K562 (cell line): Measurements from ENCODE around the gene BST1. TPM values are rescaled to one million over a fixed set of nuclear protein-coding genes. Genes with fewer than 3 reads are reported as not detected.

Source experiments
- ATAC-seq: fragments of 200-7000 bp; cut with Tn5 transposase; 3 replicates; pipeline ENCODE4 v1.9.1; 2020; ENCODE audit warnings: moderate library complexity
- BruUV-seq: library from RNA; stranded (reverse); fragments of 400-500 nt; replicated peaks from 2 replicates; lab custom pipeline; 2021; lab: Mats Ljungman, UMichigan
- CTCF ChIA-PET: fragments of 300-600 bp; formaldehyde crosslinking; extraction: SDS; loops from one replicate; lab custom pipeline; 2021; ENCODE audit warnings: low intra/inter-chr PET ratio; lab: Yijun Ruan, JAX
- POLR2A ChIA-PET: fragments of 300-600, 350-650 bp; sonication (Branson Sonifier 250); formaldehyde crosslinking; extraction: SDS; loops from one replicate; lab custom pipeline; 2021; ENCODE audit warnings: antibody characterized with exemption, inconsistent platforms; lab: Yijun Ruan, JAX
- DNase-seq, 4 experiments: peaks; one replicate each; pipeline versions ENCODE4 v3.0.0 to v3.0.0-alpha.2; 2011 to 2018; ENCODE audit warnings: low spot score in 3 of 4, mixed read lengths in 3 of 4; ENCODE audit errors: extremely low read depth in 1 of 4
- FAIRE-seq: peaks from 2 replicates; lab custom pipeline; 2011; peaks lifted over from hg19 to GRCh38; lab: Jason Lieb, UNC
- H2AFZ ChIP-seq: 2 replicates; pipeline ENCODE4 v1.6.0; 2011; ENCODE audit warnings: low read depth, low read length, control low read depth, inconsistent platforms
- H3K27ac ChIP-seq: fragments of 200-600 bp; 3 replicates; pipeline ENCODE4 v1.8.0; 2011; ENCODE audit warnings: low read depth, mild to moderate bottlenecking, control low read depth, inconsistent platforms, low read length, moderate library complexity, mixed read lengths; ENCODE audit errors: extremely low read depth
- H3K27me3 ChIP-seq, 2 experiments: fragments of 300-600 bp in 1 of 2; 2 replicates in 1 of 2; 3 replicates in 1 of 2; pipeline versions ENCODE4 v1.6.0 to v1.8.0; 2011; ENCODE audit warnings: inconsistent platforms in 2 of 2, low read length in 2 of 2, mild to moderate bottlenecking in 1 of 2, mixed read lengths in 1 of 2, moderate library complexity in 1 of 2; ENCODE audit not compliant: control insufficient read depth in 2 of 2, insufficient read depth in 2 of 2
- H3K36me3 ChIP-seq: fragments of 300-600 bp; 3 replicates; pipeline ENCODE4 v1.8.0; 2011; ENCODE audit warnings: mild to moderate bottlenecking, low read length, inconsistent platforms; ENCODE audit not compliant: control insufficient read depth, insufficient read depth
- H3K4me1 ChIP-seq, 2 experiments: fragments of 200-600 bp in 1 of 2; replicated peaks in 1 of 2; 2 replicates in 1 of 2; 3 replicates in 1 of 2; pipeline versions ENCODE4 v1.5.1 to v1.8.0; 2011; ENCODE audit warnings: inconsistent platforms in 2 of 2, low read length in 2 of 2, mild to moderate bottlenecking in 1 of 2, mixed read lengths in 1 of 2, moderate library complexity in 1 of 2; ENCODE audit not compliant: control insufficient read depth in 2 of 2, insufficient read depth in 2 of 2
- H3K4me2 ChIP-seq: 2 replicates; pipeline ENCODE4 v1.6.1; 2011; ENCODE audit warnings: low read length, control low read depth, inconsistent platforms, mixed read lengths; ENCODE audit not compliant: insufficient read depth
- H3K4me3 ChIP-seq: fragments of 200-600 bp; sonication (generic), shearing (Covaris generic); 2 replicates; pipeline ENCODE4 v1.5.1; 2016; ENCODE audit warnings: control low read depth, inconsistent platforms
- H3K79me2 ChIP-seq: fragments of 200-600 bp; 3 replicates; pipeline ENCODE4 v1.8.0; 2011; ENCODE audit warnings: low read length, inconsistent platforms; ENCODE audit not compliant: control insufficient read depth, insufficient read depth
- H3K9ac ChIP-seq, 2 experiments: 2 replicates each; pipeline versions ENCODE4 v1.6.0 to v1.6.1; 2011; ENCODE audit warnings: low read depth in 2 of 2, low read length in 2 of 2, control low read depth in 1 of 2, inconsistent platforms in 1 of 2, mild to moderate bottlenecking in 1 of 2, mixed read lengths in 1 of 2; ENCODE audit not compliant: insufficient read depth in 1 of 2
- H3K9me1 ChIP-seq: one replicate; pipeline ENCODE4 v1.6.0; 2011; ENCODE audit warnings: inconsistent platforms, mild to moderate bottlenecking, low read length, moderate library complexity; ENCODE audit not compliant: control insufficient read depth, insufficient read depth
- H3K9me3 ChIP-seq: replicated peaks from 2 replicates; pipeline ENCODE4 v1.5.1; 2011; ENCODE audit warnings: low read depth, low read length, inconsistent platforms; ENCODE audit not compliant: control insufficient read depth, insufficient read depth
- H4K20me1 ChIP-seq: replicated peaks from 2 replicates; pipeline ENCODE4 v1.6.1; 2011; ENCODE audit warnings: low read length, inconsistent platforms, mixed read lengths; ENCODE audit not compliant: control insufficient read depth, insufficient read depth
- MXI1 ChIP-seq: IDR thresholded peaks from 2 replicates; pipeline ENCODE4 v1.6.1; 2011; ENCODE audit warnings: low read depth, mild to moderate bottlenecking, improper control_type of control experiment, low read length
- SNIP1 ChIP-seq: fragments of 450-650 bp; IDR thresholded peaks from 2 replicates; pipeline ENCODE4 v1.7.1; 2017; ENCODE audit warnings: low read depth, mild to moderate bottlenecking
- WGBS: fragments of 100-300 bp; shearing (Covaris generic); methylation state at CpG from one replicate; pipeline ENCODE4 v1.1.6; 2016; ENCODE audit warnings: low coverage, mixed read lengths; ENCODE audit not compliant: insufficient coverage; ENCODE audit errors: missing lambda C conversion rate; 5-methylcytosine and 5-hydroxymethylcytosine counted together
- in situ Hi-C: fragments of 300-500 bp; cut with MboI; formaldehyde crosslinking; loops from 4 replicates; pipeline ENCODE4 v1.15.0; 2018; ENCODE audit warnings: inconsistent platforms, mixed read lengths
- intact Hi-C: fragments of 100-400 bp; cut with micrococcal nuclease; formaldehyde crosslinking; loops from 2 replicates; pipeline ENCODE4 v1.14.2; 2022
- polyA plus RNA-seq, 8 experiments: library from polyadenylated mRNA; depleted of rRNA in 4 of 8; stranded (reverse) in 5 of 8; unstranded in 3 of 8; fragments of >200 nt; fragmentation: Nextera tagmentation in 2 of 8; fragmentation: Illumina TruSeq in 1 of 8; extraction: Ambion mirVana in 2 of 8; extraction: Trizol in 1 of 8; gene quantifications; 2 replicates each; pipeline versions ENCODE4 v1.2.1 to v1.2.3, GENCODE V29; 2011 to 2014; ENCODE audit warnings: inconsistent platforms in 1 of 8, missing spikeins in 1 of 8
- total RNA-seq, 7 experiments: library from RNA; depleted of rRNA in 6 of 7; stranded (reverse); fragments of >200 nt in 6 of 7; fragmentation: Illumina TruSeq in 2 of 7; extraction: Trizol in 2 of 7; gene quantifications; 2 replicates each; pipeline versions ENCODE4 v1.2.1 to v1.2.3, GENCODE V29; 2011 to 2021; ENCODE audit warnings: low replicate concordance in 1 of 7

BST1 gene
- total and polyA plus RNA-seq, 9 of the 15 experiments (the other 6 are each of a cell fraction or from before 2014, with no cell fraction given): 0.04 to 0.38 (median 0.07) TPM; not detected in 6

- Histone ChIP-seq H3K27me3 (peaks cover 24 to 29% of the 10 kb centered on the region in 2 experiments; a peak in 3 of 5 replicates), H3K9ac (no peak overlapping the region), H4K20me1 (no peaks in the 10 kb centered on the region), H3K27ac (no peak overlapping the region), H3K4me2 (no peak overlapping the region), H3K9me3 (no peaks in the 10 kb centered on the region), H3K9me1 (no peaks in the 10 kb centered on the region), H3K79me2 (no peaks in the 10 kb centered on the region), H2AFZ (no peak overlapping the region), H3K4me3 (no peak overlapping the region), H3K4me1 (peaks cover 0 to 8% of the 10 kb centered on the region in 2 experiments; a peak in 2 of 5 replicates), H3K36me3 (no peaks in the 10 kb centered on the region)
- DNase-seq (no peak), FAIRE-seq (no peak), ATAC-seq (no peak)
- ChIA-PET POLR2A (no interaction called here), CTCF (no interaction called here)
- 1% methylated on average over 7 of the region's 7 CpGs for WGBS
- no TSS peak for BruUV-seq
- no peak for TF ChIP-seq MXI1
- intact Hi-C loops: no loop called here
- in situ Hi-C loops: no loop called here
These were observed 74.9 kb downstream of the BST1 start for GRCh38 chr4:15777697-15778288.

GRCh38 chr4:15778289-15779241 is 75.7 kb downstream of the BST1 start, which contains the start of gene CD38:
CD38 (plus strand) TSS chr4:15778328; CDS start chr4:15778415, 87 bp downstream.
- no peaks in the 10 kb centered on the region for H4K20me1 ChIP-seq
- FAIRE-seq (no peak), ATAC-seq (no peak; the same call in 2 of the 3 replicates)
- in situ Hi-C loops: no loop called here
- POLR2A ChIA-PET: no interaction called here
- no peak for TF ChIP-seq SNIP1
- TF ChIP-seq, all 486 proteins: peak for 0
- H3K4me2 ChIP-seq: no peak within 1 kb of the TSS
- H3K9me3 ChIP-seq: no peaks in the 10 kb centered on the region
- intact Hi-C loops: no loop called here
- H3K79me2 ChIP-seq: no peaks in the 10 kb centered on the region
- peaks cover 0 to 8% of the 10 kb centered on the region in 2 experiments; a peak in 2 of 5 replicates for H3K4me1 ChIP-seq
- no peaks in the 10 kb centered on the region for H3K9me1 ChIP-seq
- no peak for DNase-seq
- H3K27ac ChIP-seq: no peak within 1 kb of the TSS
- no peak within 1 kb of the TSS for H3K4me3 ChIP-seq
- H2AFZ ChIP-seq: no peak within 1 kb of the TSS
- 4% methylated on average over 62 of the region's 76 CpGs for WGBS
- H3K27me3 ChIP-seq: peaks cover 24 to 28% of the 10 kb centered on the region in 2 experiments; a peak in 3 of 5 replicates
- no peak within 1 kb of the TSS for H3K9ac ChIP-seq
- CTCF ChIA-PET: no interaction called here
- BruUV-seq: no TSS peak
- H3K36me3 ChIP-seq: no peaks in the 10 kb centered on the region
